Keratinocyte (primary cell): ENCODE data around the gene FBXL2. TPM values are rescaled to one million over a fixed set of nuclear protein-coding genes. Genes with fewer than 3 reads are reported as not detected.

Source experiments
- DNase-seq: peaks from one replicate; pipeline ENCODE4 v3.0.0-alpha.2; 2011; ENCODE audit warnings: low read depth, missing footprints, low spot score
- FAIRE-seq: peaks from 2 replicates; lab custom pipeline; 2011; peaks lifted over from hg19 to GRCh38; lab: Jason Lieb, UNC
- H2AFZ ChIP-seq: 2 replicates; pipeline ENCODE4 v1.6.0; 2012; ENCODE audit warnings: low read length, control low read depth, inconsistent platforms; ENCODE audit not compliant: control insufficient read depth
- H3K27ac ChIP-seq: 2 replicates; pipeline ENCODE4 v1.5.1; 2011; ENCODE audit warnings: low read length; ENCODE audit not compliant: control insufficient read depth, insufficient read depth
- H3K27me3 ChIP-seq: 3 replicates; pipeline ENCODE4 v1.6.0; 2011; ENCODE audit warnings: low read length; ENCODE audit not compliant: control insufficient read depth, insufficient read depth; ENCODE audit errors: extremely low read depth
- H3K36me3 ChIP-seq, 2 experiments: 2 replicates in 1 of 2; 3 replicates in 1 of 2; pipeline ENCODE4 v1.5.1; 2011; ENCODE audit warnings: low read length in 2 of 2, mild to moderate bottlenecking in 1 of 2; ENCODE audit not compliant: control insufficient read depth in 2 of 2, insufficient read depth in 2 of 2; ENCODE audit errors: extremely low read depth in 1 of 2
- H3K4me1 ChIP-seq: 3 replicates; pipeline ENCODE4 v1.5.1; 2011; ENCODE audit warnings: low read length; ENCODE audit not compliant: control insufficient read depth, insufficient read depth; ENCODE audit errors: extremely low read depth
- H3K4me2 ChIP-seq: 3 replicates; pipeline ENCODE4 v1.6.0; 2011; ENCODE audit warnings: low read depth, low read length; ENCODE audit not compliant: control insufficient read depth, insufficient read depth; ENCODE audit errors: extremely low read depth
- H3K4me3 ChIP-seq, 3 experiments: fragments of 200-600 bp in 1 of 3; sonication (generic) in 1 of 3; 2 replicates in 2 of 3; 3 replicates in 1 of 3; pipeline ENCODE4 v1.5.1; 2011 to 2016; ENCODE audit warnings: low read length in 3 of 3, mild to moderate bottlenecking in 3 of 3, control low read depth in 2 of 3, inconsistent platforms in 1 of 3, low read depth in 1 of 3, mixed read lengths in 1 of 3, mixed run types in 1 of 3, moderate library complexity in 1 of 3; ENCODE audit not compliant: control insufficient read depth in 2 of 3, insufficient read depth in 2 of 3; ENCODE audit errors: extremely low read depth in 1 of 3
- H3K79me2 ChIP-seq: 2 replicates; pipeline ENCODE4 v1.6.0; 2012; ENCODE audit warnings: low read length; ENCODE audit not compliant: control insufficient read depth, insufficient read depth
- H3K9ac ChIP-seq: 3 replicates; pipeline ENCODE4 v1.6.0; 2011; ENCODE audit warnings: low read length; ENCODE audit not compliant: control insufficient read depth, insufficient read depth; ENCODE audit errors: extremely low read depth
- H3K9me1 ChIP-seq: 3 replicates; pipeline ENCODE4 v1.6.0; 2011; ENCODE audit warnings: low read length; ENCODE audit not compliant: control insufficient read depth, insufficient read depth; ENCODE audit errors: extremely low read depth
- H3K9me3 ChIP-seq: 2 replicates; pipeline ENCODE4 v1.5.1; 2012; ENCODE audit warnings: low read depth, low read length; ENCODE audit not compliant: control insufficient read depth
- H4K20me1 ChIP-seq: 3 replicates; pipeline ENCODE4 v1.6.0; 2011; ENCODE audit warnings: low read length; ENCODE audit not compliant: control insufficient read depth, insufficient read depth; ENCODE audit errors: extremely low read depth
- CTCF ChIP-seq, 3 experiments: IDR thresholded peaks in 1 of 3; conservative IDR thresholded peaks in 1 of 3; optimal IDR thresholded peaks in 1 of 3; 2 replicates in 2 of 3; 3 replicates in 1 of 3; pipeline versions ENCODE3 to v1.5.1; 2011; ENCODE audit warnings: low read length in 3 of 3, mild to moderate bottlenecking in 3 of 3, moderate library complexity in 2 of 3, control low read depth in 1 of 3, inconsistent platforms in 1 of 3; ENCODE audit not compliant: insufficient read depth in 2 of 3; ENCODE audit errors: extremely low read depth in 1 of 3
- EZH2 ChIP-seq: IDR thresholded peaks from one replicate; pipeline ENCODE4 v1.6.1; 2012; ENCODE audit warnings: inconsistent platforms, mild to moderate bottlenecking, low read length, moderate library complexity
- dilution Hi-C: fragments of 300-500 bp; cut with MboI; formaldehyde crosslinking; loops from one replicate; pipeline ENCODE4 v1.7.0; 2020; ENCODE audit warnings: low sequenced_read_pairs; ENCODE audit not compliant: extremely low pct_ligation_motif_present
- polyA plus RNA-seq, 5 experiments: library from polyadenylated mRNA; depleted of rRNA in 3 of 5; stranded (reverse) in 3 of 5; stranded (forward) in 1 of 5; unstranded in 1 of 5; fragments of >200 nt; gene quantifications; 1 replicate in 1 of 5; 2 replicates in 3 of 5; 3 replicates in 1 of 5; pipeline versions ENCODE4 v1.2.1 to v1.2.3, GENCODE V29; 2011 to 2012; ENCODE audit warnings: missing spikeins in 2 of 5, low read depth in 1 of 5, low replicate concordance in 1 of 5

The FBXL2 gene
- polyA plus RNA-seq, 1 donor (not counting 4 experiments of a cell fraction or from before 2014, with no cell fraction given): 25.9 TPM

GRCh38 chr3:33401781-33402180, 124.5 kb downstream of the FBXL2 start:
- H3K79me2 ChIP-seq: no peaks in the 10 kb centered on the region
- TF ChIP-seq EZH2 (no peak), CTCF (optimal IDR thresholded peaks at IDR 0.05 in 1 of 3, IDR thresholded peaks at IDR 0.05 in 1 of 3, conservative IDR thresholded peaks at IDR 0.05 in 1 of 3; ENCODE audit: extremely low read depth in 1 of 3, insufficient read depth in 2 of 3, low read length in 3 of 3) (no peak)
- H4K20me1 ChIP-seq: no peaks in the 10 kb centered on the region
- no peak overlapping the region for H3K4me3 ChIP-seq
- no peaks in the 10 kb centered on the region for H3K9me3 ChIP-seq
- H3K27me3 ChIP-seq: no peaks in the 10 kb centered on the region
- DNase-seq (no peak), FAIRE-seq (no peak)
- H3K9ac ChIP-seq: no peak overlapping the region
- dilution Hi-C loops: no loop called here
- no peaks in the 10 kb centered on the region for H3K4me1 ChIP-seq
- H3K9me1 ChIP-seq: no peaks in the 10 kb centered on the region
- no peak overlapping the region for H3K4me2 ChIP-seq
- no peak overlapping the region for H2AFZ ChIP-seq
- peaks cover 3 to 29% of the 10 kb centered on the region in 2 experiments for H3K36me3 ChIP-seq
- no peak overlapping the region for H3K27ac ChIP-seq

GRCh38 chr3:33402936-33403335, 125.7 kb downstream of the FBXL2 start:
- no peaks in the 10 kb centered on the region for H3K27me3 ChIP-seq
- no peak overlapping the region for H3K9ac ChIP-seq
- H3K4me2 ChIP-seq: no peak overlapping the region
- no peak overlapping the region for H2AFZ ChIP-seq
- no peaks in the 10 kb centered on the region for H4K20me1 ChIP-seq
- no peaks in the 10 kb centered on the region for H3K79me2 ChIP-seq
- FAIRE-seq (no peak), DNase-seq (no peak)
- H3K4me3 ChIP-seq: no peak overlapping the region
- H3K9me1 ChIP-seq: no peaks in the 10 kb centered on the region
- no peaks in the 10 kb centered on the region for H3K9me3 ChIP-seq
- H3K4me1 ChIP-seq: no peaks in the 10 kb centered on the region
- H3K36me3 ChIP-seq: peaks cover 3 to 31% of the 10 kb centered on the region in 2 experiments
- H3K27ac ChIP-seq: no peak overlapping the region
- dilution Hi-C loops: no loop called here
- no peak for TF ChIP-seq CTCF (optimal IDR thresholded peaks at IDR 0.05 in 1 of 3, IDR thresholded peaks at IDR 0.05 in 1 of 3, conservative IDR thresholded peaks at IDR 0.05 in 1 of 3; ENCODE audit: extremely low read depth in 1 of 3, insufficient read depth in 2 of 3, low read length in 3 of 3)
- TF ChIP-seq EZH2: no peak
